ENCODE results near the gene HSPB8.

HSPB8 gene, protein sequence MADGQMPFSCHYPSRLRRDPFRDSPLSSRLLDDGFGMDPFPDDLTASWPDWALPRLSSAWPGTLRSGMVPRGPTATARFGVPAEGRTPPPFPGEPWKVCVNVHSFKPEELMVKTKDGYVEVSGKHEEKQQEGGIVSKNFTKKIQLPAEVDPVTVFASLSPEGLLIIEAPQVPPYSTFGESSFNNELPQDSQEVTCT

DNA sequence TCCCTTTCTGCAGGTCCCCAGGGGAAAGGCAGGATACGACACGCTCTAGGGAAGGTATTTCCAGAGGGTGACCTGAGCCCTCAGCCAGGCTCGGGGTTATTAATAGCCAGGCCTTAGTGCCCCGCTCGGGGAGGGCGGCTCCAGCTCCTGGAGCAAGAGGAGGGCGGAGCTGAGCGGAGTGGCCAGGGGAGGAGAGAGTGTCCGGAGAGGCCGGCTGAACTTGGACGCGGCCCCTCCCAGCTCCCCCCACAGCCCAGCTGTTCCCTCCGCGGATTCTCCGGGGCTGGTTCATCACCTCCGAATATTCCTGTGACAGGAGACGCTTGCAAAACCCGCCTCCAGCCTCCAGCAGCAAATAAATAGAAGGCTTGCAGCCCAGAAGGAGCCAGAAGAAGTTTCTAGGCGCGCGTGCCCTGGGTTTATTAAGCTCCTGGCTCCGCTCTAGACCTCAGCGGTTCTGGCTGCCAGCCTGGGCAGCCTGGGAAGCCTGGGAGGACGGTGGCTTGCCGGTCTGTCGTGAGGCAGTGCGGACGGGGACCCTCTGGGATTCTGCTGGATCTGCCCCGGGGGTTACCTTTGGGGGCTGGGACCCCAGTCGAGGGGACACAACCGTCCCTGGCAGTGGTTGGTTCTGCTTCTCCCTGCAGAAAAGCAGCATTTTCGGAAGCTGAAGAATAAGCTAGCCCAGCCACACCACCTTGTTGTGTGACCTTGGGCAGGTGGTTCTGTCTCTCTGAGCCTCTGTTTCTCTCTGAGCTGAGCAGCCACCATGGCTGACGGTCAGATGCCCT is at the start of gene HSPB8:
Gene HSPB8 (plus strand): TSS at position 388 of the 791 bp plus-strand sequence. CDS start 382 bp downstream, at position 770.
- no peak for DNase-seq (ENCODE audit: low read depth)

DNA sequence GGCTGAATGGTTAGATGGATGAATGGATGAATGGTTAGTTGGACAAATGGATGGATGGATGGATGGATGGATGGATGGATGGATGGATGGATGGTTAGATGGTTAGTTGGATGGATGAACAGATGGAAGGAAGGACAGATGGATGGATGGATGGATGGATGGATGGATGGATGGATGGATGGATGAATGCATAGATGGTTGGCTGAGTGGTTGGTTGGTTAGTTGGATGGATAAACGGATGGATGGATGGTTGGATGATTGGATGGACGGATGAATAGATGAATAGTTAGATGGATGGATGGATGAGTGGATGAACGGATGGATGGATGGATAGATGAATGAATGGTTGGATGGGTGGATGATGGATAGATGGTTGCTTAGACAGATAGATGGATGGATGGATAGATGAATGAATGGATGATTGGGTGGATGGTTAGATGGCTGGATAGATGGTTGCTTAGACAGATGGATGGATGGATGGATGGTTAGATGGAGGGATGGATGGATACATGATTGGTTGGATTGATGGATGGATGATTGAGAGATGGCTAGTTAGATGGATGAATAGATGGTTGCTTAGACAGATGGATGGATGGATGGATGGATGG is 48.8 kb upstream of the HSPB8 start:
- no peak for DNase-seq (ENCODE audit: low read depth)

- DNase-seq (ENCODE audit: low read depth): no peak
Measured at GRCh38 chr12:119130523-119130922, 48.2 kb upstream of the HSPB8 start.

GRCh38 chr12:119134284-119135072 is 44.3 kb upstream of the HSPB8 start:
- DNase-seq (ENCODE audit: low read depth): no peak

DNA sequence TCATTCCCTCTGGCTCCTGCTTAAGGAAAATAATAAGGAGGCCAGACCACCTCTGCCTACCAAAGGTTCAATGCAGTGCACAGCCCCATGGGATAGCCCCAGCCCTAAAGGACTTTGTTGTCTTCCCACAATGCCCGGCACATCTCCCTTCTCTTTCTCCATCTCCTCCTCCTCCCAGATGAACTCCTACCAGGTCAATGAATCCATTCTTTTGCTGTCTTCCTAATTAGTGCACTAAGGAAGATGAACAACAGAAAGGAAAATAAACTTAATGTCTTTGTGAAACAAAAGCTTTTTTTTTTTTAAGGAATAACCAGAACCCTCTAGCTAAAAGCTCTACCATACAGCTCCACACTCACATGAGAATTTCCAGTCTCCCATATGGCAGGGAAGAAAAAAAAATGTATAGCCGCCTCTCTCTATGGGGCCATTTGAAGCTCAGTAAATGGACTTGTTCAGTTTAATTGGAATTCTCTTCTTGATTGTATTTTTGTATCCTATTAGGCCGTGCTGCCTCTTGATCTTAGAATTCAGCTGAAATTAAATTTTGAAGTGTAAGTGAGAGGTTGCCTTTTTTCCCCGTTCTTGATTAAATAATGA is 41.8 kb upstream of the HSPB8 start:
- no peak for DNase-seq (ENCODE audit: low read depth)

DNA sequence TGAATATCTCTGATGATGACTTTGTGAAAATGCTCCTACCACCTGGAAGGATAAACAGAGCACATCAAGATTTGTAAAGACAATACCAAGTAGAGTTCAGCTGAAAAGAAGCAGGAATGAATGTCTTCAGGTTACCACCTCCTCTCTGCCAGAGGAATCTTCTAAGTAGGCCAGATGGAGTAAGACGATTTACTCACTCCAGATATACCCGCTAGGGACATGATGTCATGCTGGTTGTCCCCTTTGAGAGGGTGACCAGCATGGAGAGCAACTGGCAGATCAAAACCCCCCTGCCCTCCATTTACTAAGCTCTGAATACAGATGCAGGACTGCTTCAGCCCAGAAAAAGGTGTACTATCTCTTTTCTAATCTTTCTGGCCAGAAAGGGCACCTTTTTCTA is 39.3 kb upstream of the HSPB8 start:
- no peak for DNase-seq (ENCODE audit: low read depth)

- DNase-seq (ENCODE audit: low read depth): no peak
Measured at GRCh38 chr12:119145367-119145766, 33.4 kb upstream of the HSPB8 start.

DNA sequence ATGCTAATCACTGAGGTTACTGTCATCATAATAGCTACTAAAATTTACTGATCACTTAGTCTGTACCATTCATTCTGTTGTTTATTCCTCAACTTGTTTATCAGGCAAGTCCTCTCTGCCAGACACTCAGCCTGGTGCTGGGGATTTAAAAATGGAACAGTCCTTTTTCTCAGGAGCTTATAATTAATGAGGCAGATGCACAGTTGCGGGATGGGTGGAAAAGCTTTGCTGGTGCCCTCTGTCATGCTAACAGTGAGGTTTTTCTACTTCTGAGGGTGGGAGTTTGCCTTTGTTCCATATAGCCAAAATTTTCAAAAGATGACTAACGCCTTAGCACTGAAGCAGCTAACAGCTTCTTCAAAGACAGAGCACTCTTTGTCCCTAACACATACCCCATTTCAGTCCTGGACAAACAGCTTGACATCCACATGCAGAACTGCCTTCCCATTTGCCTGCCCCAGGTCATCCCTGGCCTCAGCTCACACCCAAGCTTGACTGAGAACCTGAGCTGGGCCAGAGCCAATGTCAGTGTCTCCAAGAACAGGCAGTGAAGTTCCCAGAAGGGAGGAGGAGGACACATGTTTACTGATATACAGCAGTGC is 30.8 kb upstream of the HSPB8 start:
- DNase-seq (ENCODE audit: low read depth): no peak

DNA sequence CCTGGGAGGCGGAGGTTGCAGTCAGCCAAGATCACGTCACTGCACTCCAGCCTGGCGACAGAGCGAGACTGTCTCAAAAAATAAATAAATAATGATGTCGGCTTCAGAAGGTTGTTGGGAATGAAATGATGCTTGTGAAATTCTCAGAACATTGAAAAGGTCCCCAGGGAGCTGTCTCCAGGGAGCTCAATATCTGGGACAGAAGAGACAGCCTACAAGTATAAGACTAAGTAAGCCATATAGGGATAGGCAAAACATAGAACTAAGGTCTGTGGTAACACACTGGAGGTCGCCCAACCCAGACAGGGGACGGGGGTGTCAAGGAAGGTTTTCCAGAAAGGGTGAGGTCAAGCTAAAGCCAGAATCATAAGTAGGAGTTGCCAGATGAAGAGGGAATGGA is 29.5 kb upstream of the HSPB8 start:
- no peak for DNase-seq (ENCODE audit: low read depth)

DNA sequence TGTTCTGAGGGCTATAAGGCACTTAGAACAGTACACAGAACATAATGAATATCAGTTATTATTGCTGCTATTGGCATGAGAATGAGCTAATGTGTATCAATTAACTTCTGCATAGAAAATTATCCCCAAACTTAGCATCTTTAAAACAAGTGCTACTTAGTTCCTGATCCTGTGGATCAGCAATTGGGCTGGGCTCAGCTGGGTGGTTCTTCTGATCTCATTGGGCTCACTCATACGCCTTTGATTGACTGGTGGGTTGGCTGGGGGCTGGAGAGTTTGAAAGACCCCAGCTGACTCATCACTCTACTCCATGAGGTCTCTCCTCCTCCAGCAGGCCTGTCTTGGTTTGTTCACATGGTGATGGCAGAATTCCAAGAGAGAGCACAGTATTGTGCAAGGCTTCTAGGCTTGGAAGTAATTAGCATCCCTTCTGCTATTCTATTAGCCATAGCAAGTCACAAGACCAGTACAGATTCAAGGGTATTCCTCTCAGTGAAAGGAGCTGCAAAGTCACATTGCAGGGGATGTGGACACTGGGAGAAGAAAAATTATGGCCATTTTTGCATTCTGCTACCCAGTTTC is 27.2 kb upstream of the HSPB8 start:
- DNase-seq (ENCODE audit: low read depth): no peak

- DNase-seq (ENCODE audit: low read depth): no peak
Measured at GRCh38 chr12:119153477-119154434, 25.0 kb upstream of the HSPB8 start.

DNA sequence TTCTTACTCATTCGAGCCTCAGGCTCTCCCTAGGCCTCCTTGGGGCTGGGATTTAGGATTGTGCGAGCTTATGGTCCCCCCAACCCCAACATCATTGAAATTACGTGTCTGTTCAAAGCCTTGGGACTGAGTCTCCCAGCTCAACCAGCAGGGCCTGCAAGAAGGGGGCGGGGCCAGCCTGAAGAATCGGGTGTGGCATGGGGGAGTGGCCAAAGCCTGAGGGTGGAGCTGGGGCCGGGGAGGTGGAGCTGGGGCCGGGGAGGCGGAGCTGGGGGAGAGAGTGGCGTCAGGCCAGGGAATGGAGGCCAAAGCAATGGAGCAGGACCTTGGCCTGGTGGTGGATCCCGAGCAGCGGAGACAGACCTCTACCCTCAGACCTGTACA is 24.3 kb upstream of the HSPB8 start:
- DNase-seq (ENCODE audit: low read depth): no peak

DNA sequence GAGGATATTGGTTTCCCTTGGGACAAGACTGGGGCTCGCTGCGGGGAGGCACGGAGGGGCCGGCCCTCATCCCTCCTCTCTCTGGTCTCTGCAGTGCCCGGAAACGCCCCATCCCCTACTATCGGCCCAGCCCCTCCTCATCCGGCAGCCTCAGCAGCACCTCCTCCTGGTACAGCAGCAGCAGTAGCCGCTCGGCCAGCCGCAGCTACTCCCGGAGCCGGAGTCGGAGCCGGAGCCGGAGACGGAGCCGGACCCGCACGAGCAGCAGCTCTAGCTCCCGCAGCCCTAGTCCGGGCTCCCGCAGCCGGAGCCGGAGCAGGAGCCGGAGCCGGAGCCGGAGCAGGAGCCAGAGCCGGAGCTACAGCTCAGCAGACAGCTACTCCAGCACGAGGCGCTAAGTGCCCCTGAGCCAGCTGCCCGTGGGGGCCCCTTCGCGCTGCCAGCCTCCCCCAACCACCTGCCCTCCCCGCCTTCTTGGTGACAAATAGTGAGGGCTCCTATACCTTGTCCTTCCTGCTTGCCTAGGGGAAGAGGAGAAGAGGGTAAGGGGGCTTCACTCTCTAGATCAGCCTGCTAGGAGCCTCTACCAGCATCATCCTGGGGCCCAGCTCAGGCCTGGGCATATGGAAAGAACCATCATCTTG is 22.2 kb upstream of the HSPB8 start:
- no peak for DNase-seq (ENCODE audit: low read depth)

GRCh38 chr12:119157528-119157927 is 21.2 kb upstream of the HSPB8 start:
- no peak for DNase-seq (ENCODE audit: low read depth)

GRCh38 chr12:119157978-119158377 is 20.8 kb upstream of the HSPB8 start:
- no peak for DNase-seq (ENCODE audit: low read depth)

GRCh38 chr12:119158402-119158801 is 20.3 kb upstream of the HSPB8 start:
- no peak for DNase-seq (ENCODE audit: low read depth)

DNA sequence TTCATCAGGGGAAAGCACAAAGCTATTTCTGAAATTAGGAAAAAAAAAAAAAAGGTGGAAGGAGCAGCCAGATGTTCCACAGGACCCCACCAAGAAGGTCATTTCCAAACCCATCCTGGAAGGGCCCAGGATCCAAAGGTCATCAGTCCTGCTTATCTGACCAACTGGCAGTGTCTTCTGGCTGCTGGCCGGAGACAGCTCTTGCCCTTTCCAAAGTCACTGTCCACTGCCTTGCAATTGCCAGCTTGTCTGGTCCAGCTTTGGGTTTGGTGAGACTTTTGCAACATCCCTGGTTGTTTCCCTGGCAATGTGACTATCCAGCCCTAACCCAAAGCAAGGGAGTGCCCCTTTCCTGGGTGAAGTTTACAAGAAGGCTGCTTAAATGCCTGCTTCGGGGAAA is 18.9 kb upstream of the HSPB8 start:
- DNase-seq (ENCODE audit: low read depth): no peak

DNA sequence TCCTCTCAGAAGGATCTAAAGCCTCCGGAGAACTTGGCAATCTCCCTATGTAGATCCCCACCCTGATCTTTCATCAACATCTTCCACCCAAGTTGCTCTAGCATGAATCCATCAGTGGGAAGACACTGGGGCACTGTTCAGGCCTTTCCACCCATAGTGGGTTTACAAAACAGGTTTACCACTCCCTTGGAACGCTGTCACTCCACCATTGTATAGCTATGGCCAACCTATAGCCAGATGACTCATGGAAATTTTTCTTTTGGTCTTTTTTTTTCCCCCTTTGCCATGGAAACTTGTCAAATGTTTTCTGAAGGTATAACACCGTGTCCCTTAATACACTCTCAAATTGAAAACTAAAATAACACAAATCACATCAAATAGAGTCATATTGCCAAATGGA is 10.8 kb upstream of the HSPB8 start:
- DNase-seq (ENCODE audit: low read depth): no peak

- DNase-seq (ENCODE audit: low read depth): no peak
Measured at GRCh38 chr12:119168721-119169120, 10.0 kb upstream of the HSPB8 start.

GRCh38 chr12:119169150-119169549 is 9.6 kb upstream of the HSPB8 start:
- no peak for DNase-seq (ENCODE audit: low read depth)

All from stimulated activated CD8-positive, alpha-beta memory T cell treated with anti-CD3 and anti-CD28 coated beads, Interleukin-12 subunit alpha, Interleukin-12 subunit beta, amount 100 ng/mL, for 1 hour (primary cell).